DMS53 treated with DMSO at 0.1 percent for 48 hours (cell line): ENCODE results near the gene LMAN2.
A peak's percentile ranks its signal among the peaks of the same experiment; 100 is the strongest.
"Not testable (repeated sequence)": the region's sequence is repeated elsewhere in the genome, so short reads cannot be mapped to it uniquely, and the experiment has no call there.

Experiments used
- DNase-seq: peaks from one replicate; lab custom pipeline; 2025; ENCODE audit not compliant: unreplicated experiment; lab: John Stamatoyannopoulos, UW

Gene LMAN2

GRCh38 chr5:177378884-177379883 is 27.7 kb upstream of the LMAN2 start:
- peak; percentile 91 for DNase-seq

GRCh38 chr5:177377851-177378776 is 26.6 kb upstream of the LMAN2 start:
- DNase-seq: no peak

- DNase-seq: no peak
These were observed 24.6 kb upstream of the LMAN2 start for GRCh38 chr5:177376107-177376506.

- not testable (repeated sequence) for DNase-seq
These were observed 24.0 kb upstream of the LMAN2 start for GRCh38 chr5:177375516-177375915.

GRCh38 chr5:177374211-177374610 is 22.7 kb upstream of the LMAN2 start:
- no peak for DNase-seq

GRCh38 chr5:177373806-177374205 is 22.3 kb upstream of the LMAN2 start:
- no peak for DNase-seq

- DNase-seq: no peak
These were observed 21.4 kb upstream of the LMAN2 start for GRCh38 chr5:177372910-177373309.

- no peak for DNase-seq
These were observed 20.8 kb upstream of the LMAN2 start for GRCh38 chr5:177372034-177372896.

- DNase-seq: no peak
These were observed 19.9 kb upstream of the LMAN2 start for GRCh38 chr5:177371120-177372033.

- DNase-seq: peak; percentile 78
These were observed 19.1 kb upstream of the LMAN2 start for GRCh38 chr5:177370488-177371119.

- no peak for DNase-seq
These were observed 18.4 kb upstream of the LMAN2 start for GRCh38 chr5:177369645-177370440.

- no peak for DNase-seq
These were observed 17.6 kb upstream of the LMAN2 start for GRCh38 chr5:177368869-177369644.

- DNase-seq: no peak
These were observed 16.8 kb upstream of the LMAN2 start for GRCh38 chr5:177367981-177368868.

GRCh38 chr5:177367323-177367848 is 15.9 kb upstream of the LMAN2 start:
- DNase-seq: no peak

GRCh38 chr5:177366528-177367322 is 15.3 kb upstream of the LMAN2 start:
- no peak for DNase-seq
